ENCODE measurements around the gene WARS2.

Gene WARS2

GRCh38 chr1:118987468-118988185, 152.8 kb downstream of the WARS2 start:
- Mint-ChIP-seq H3K4me3 (peak overlapping the region; percentile 48), H3K27me3 (peaks cover 99% of the 10 kb centered on the region), H3K9me3 (peaks cover 13% of the 10 kb centered on the region), H3K36me3 (ENCODE audit: low read depth) (peaks cover 2% of the 10 kb centered on the region), H3K27ac (no peak overlapping the region), H3K4me1 (ENCODE audit: low read depth) (peaks cover 37% of the 10 kb centered on the region)
- DNase-seq = no peak

DNA sequence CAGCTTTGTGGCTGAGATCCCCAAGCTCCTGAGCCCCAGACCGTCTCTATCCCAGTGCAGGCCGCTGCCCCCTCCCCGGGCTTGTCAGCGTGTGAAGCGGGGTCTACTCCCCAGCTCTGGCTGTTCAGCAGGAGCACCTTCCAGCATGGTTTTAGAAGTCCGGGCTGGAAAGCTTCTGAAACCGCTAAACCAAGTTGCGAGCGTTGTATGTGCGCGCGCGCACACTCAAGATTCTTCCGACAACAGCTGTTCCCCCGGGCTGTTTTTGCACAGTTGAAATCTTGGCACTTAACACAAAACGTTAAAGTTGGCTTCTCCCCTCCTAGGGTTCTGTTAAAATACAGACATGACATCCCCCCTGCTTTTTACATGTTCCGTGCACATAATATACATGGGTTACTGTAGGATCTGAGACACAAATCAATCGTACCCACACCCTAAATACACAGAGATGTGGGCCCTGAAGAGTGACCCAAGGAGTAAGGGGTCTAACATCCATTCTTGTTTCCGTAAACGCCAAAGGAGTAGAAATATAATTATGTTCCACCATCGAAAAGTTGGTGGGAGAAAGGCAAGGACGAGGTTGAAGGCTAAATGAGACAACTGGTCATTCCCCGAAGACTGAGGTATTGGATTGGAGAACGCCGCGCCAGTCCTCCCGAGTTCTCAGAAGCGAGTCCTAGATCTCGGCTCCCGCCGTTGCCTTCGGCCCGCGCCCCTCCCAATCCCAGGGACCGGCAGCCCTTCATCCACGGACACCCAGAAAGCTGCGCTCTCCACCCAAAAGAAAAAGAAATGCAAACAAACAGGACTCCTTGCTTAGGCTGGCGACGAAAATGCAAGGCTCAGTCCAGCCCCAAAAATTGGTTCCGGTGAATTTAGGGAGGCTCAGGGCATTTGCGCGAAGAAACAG, 153.6 kb downstream of the WARS2 start:
- H3K4me1 Mint-ChIP-seq (ENCODE audit: low read depth) = peaks cover 37% of the 10 kb centered on the region
- H3K27ac Mint-ChIP-seq = peak overlapping the region; percentile 67
- peaks cover 98% of the 10 kb centered on the region for H3K27me3 Mint-ChIP-seq
- DNase-seq = no peak
- peaks cover 2% of the 10 kb centered on the region for H3K36me3 Mint-ChIP-seq (ENCODE audit: low read depth)
- peaks cover 11% of the 10 kb centered on the region for H3K9me3 Mint-ChIP-seq
- H3K4me3 Mint-ChIP-seq = peak overlapping the region; percentile 48

- Mint-ChIP-seq H3K4me1 (ENCODE audit: low read depth) (peaks cover 37% of the 10 kb centered on the region), H3K4me3 (no peak overlapping the region), H3K9me3 (peaks cover 11% of the 10 kb centered on the region), H3K27me3 (peaks cover 98% of the 10 kb centered on the region), H3K36me3 (ENCODE audit: low read depth) (peaks cover 2% of the 10 kb centered on the region), H3K27ac (no peak overlapping the region)
- no peak for DNase-seq
Observed at GRCh38 chr1:118985640-118986554, 154.6 kb downstream of the WARS2 start.

- Mint-ChIP-seq H3K4me3 (peak overlapping the region; percentile 18), H3K27ac (no peak overlapping the region)
Observed at GRCh38 chr1:118984722-118985639, 155.5 kb downstream of the WARS2 start.

DNA sequence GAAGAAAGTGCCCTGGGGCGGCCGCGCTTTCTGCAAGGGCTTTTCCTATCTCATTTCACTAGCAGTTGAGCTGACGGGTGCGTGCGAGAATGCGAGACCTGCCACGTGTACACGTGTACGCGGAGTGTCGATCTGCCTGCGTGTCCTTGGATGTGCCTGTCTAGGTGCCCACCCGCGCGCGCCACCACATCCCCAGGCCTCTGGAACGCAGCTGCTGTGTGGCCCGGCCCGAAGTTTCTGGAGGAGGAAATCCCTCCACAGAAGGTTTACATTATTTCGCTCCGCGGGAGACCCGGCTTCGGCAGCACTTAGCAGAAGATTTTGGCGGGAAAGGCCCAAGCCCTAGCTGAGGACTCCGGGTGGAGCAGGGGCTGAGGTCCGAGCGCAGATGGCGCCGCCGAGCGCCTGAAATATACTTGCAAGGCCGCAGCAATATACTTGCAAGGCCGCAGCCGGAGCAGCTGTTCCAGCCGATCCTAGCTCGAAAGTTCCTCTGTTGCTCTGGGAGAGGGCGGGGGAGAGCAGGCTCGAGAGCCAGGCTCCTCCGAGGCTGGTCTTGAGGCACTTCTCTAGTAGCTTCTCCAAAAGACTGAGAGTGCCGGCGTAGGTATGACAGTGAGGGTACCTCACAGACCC, 156.2 kb downstream of the WARS2 start:
- H3K9me3 Mint-ChIP-seq = peaks cover 15% of the 10 kb centered on the region
- H3K4me1 Mint-ChIP-seq (ENCODE audit: low read depth) = peaks cover 45% of the 10 kb centered on the region
- H3K27me3 Mint-ChIP-seq = peaks cover 96% of the 10 kb centered on the region
- DNase-seq = no peak
- H3K4me3 Mint-ChIP-seq = peak overlapping the region; percentile 18
- H3K27ac Mint-ChIP-seq = no peak overlapping the region
- peaks cover 2% of the 10 kb centered on the region for H3K36me3 Mint-ChIP-seq (ENCODE audit: low read depth)

More at GRCh38 chr1:118984722-118985639, 155.5 kb downstream of the WARS2 start:
- peaks cover 14% of the 10 kb centered on the region for H3K9me3 Mint-ChIP-seq
- H3K36me3 Mint-ChIP-seq (ENCODE audit: low read depth) = peaks cover 2% of the 10 kb centered on the region
- H3K27me3 Mint-ChIP-seq = peaks cover 98% of the 10 kb centered on the region
- H3K4me1 Mint-ChIP-seq (ENCODE audit: low read depth) = peaks cover 40% of the 10 kb centered on the region
- DNase-seq = no peak

GRCh38 chr1:118983558-118984041, 156.9 kb downstream of the WARS2 start:
- peaks cover 2% of the 10 kb centered on the region for H3K36me3 Mint-ChIP-seq (ENCODE audit: low read depth)
- H3K4me1 Mint-ChIP-seq (ENCODE audit: low read depth) = peaks cover 44% of the 10 kb centered on the region
- H3K27me3 Mint-ChIP-seq = peaks cover 95% of the 10 kb centered on the region
- no peak overlapping the region for H3K27ac Mint-ChIP-seq
- no peak overlapping the region for H3K4me3 Mint-ChIP-seq
- no peak for DNase-seq
- peaks cover 15% of the 10 kb centered on the region for H3K9me3 Mint-ChIP-seq

DNA sequence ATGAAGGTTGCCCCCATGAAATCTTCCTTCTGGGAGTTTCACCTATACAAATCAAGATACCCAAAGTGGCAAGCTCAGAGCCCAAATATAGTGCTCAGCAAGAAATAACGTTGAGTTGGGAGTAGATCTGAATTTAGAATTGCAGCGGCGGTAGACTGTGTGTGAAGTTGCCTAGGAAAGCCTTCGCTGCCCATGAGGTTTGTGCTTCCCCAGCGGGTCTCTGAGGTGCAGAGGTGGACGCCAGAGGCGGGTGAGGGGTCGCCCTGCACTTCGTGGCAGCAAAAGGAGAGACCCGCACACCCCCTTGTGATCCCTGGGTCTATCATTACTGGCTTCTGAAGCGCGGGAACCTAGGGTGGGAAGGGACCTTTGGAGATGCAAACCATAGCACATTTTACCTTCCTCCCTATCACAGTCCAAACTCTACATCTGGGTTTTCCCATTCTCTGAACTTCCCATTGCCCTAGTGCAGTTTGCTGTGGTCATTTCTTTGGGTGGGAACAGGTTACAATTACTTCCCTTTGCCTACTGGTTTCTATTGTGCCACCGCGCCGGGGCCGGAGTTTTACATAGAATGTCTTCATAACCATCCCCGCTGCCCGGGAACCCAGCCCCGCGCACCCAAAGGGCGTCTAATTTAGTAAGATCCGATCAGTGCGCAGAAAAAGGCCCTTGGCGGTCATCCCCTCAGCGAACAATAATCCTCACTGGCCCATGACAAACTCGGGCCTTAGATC, 157.5 kb downstream of the WARS2 start:
- Mint-ChIP-seq H3K4me3 (no peak overlapping the region), H3K4me1 (ENCODE audit: low read depth) (peaks cover 42% of the 10 kb centered on the region), H3K27me3 (peaks cover 95% of the 10 kb centered on the region), H3K36me3 (ENCODE audit: low read depth) (peaks cover 2% of the 10 kb centered on the region), H3K9me3 (peaks cover 15% of the 10 kb centered on the region), H3K27ac (no peak overlapping the region)
- no peak for DNase-seq

- peaks cover 2% of the 10 kb centered on the region for H3K36me3 Mint-ChIP-seq (ENCODE audit: low read depth)
- no peak overlapping the region for H3K27ac Mint-ChIP-seq
- H3K27me3 Mint-ChIP-seq = peaks cover 94% of the 10 kb centered on the region
- peaks cover 15% of the 10 kb centered on the region for H3K9me3 Mint-ChIP-seq
- no peak for DNase-seq
- no peak overlapping the region for H3K4me3 Mint-ChIP-seq
- peaks cover 40% of the 10 kb centered on the region for H3K4me1 Mint-ChIP-seq (ENCODE audit: low read depth)
Observed at GRCh38 chr1:118982266-118982665, 158.2 kb downstream of the WARS2 start.

DNA sequence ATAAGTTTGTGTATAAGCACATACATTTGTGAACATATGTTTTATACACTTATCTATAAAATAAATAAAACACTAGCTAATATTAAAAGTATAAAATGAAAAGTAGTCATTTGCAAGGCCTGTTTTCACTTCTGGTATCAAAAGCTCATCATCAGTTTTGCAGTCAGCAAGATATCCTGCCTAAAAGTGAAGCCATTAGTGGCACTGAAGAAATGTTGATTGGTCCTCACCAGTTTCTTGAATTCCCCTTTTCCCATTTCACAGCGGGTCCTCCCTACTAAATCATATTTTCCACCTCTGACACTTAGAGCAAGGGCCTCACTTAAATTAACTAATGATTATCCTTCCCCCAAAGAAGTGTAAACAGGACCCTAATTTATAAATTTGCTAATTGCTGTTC, 159.0 kb downstream of the WARS2 start:
- peaks cover 2% of the 10 kb centered on the region for H3K36me3 Mint-ChIP-seq (ENCODE audit: low read depth)
- no peak for DNase-seq
- peaks cover 33% of the 10 kb centered on the region for H3K4me1 Mint-ChIP-seq (ENCODE audit: low read depth)
- peaks cover 92% of the 10 kb centered on the region for H3K27me3 Mint-ChIP-seq
- no peak overlapping the region for H3K4me3 Mint-ChIP-seq
- H3K27ac Mint-ChIP-seq = no peak overlapping the region
- peaks cover 15% of the 10 kb centered on the region for H3K9me3 Mint-ChIP-seq

Measured in activated T-cell treated with anti-CD3 and anti-CD28 coated beads, Interleukin-2, amount 50 U/mL, for 24 hours (primary cell).